Endothelial cell of umbilical vein (primary cell): Measurements from ENCODE around the gene SCLT1. TPM values are rescaled to one million over a fixed set of nuclear protein-coding genes. Genes with fewer than 3 reads are reported as not detected.

Experiments used
- BruUV-seq: library from RNA; stranded (reverse); fragments of 400-500 nt; replicated peaks from 2 replicates; lab custom pipeline; 2021; lab: Mats Ljungman, UMichigan
- CTCF ChIA-PET: fragments of 300-600, 350-600 bp; sonication (Branson Sonifier 250); formaldehyde crosslinking; loops from one replicate; lab custom pipeline; 2021; ENCODE audit warnings: antibody characterized with exemption, inconsistent platforms; lab: Charles Lee
- POLR2A ChIA-PET: fragments of 300-600, 350-600 bp; sonication (Branson Sonifier 250); formaldehyde crosslinking; loops from one replicate; lab custom pipeline; 2021; ENCODE audit warnings: antibody characterized with exemption, inconsistent platforms; lab: Charles Lee
- DNase-seq: peaks from one replicate; pipeline ENCODE4 v3.0.0-alpha.2; 2011; ENCODE audit warnings: low read depth, low spot score
- FAIRE-seq: peaks from 2 replicates; lab custom pipeline; 2011; peaks lifted over from hg19 to GRCh38; lab: Jason Lieb, UNC
- H2AFZ ChIP-seq: 2 replicates; pipeline ENCODE4 v1.6.0; 2012; ENCODE audit warnings: low read depth, low read length, control low read depth, inconsistent platforms
- H3K27ac ChIP-seq: 2 replicates; pipeline ENCODE4 v1.5.1; 2011; ENCODE audit warnings: low read depth, mild to moderate bottlenecking, control low read depth, low read length, moderate library complexity; ENCODE audit not compliant: insufficient read depth
- H3K27me3 ChIP-seq, 2 experiments: 2 replicates each; pipeline versions ENCODE4 v1.6.0 to v1.6.1; 2011; ENCODE audit warnings: low read length in 2 of 2, mixed read lengths in 1 of 2; ENCODE audit not compliant: control insufficient read depth in 2 of 2, insufficient read depth in 2 of 2
- H3K36me3 ChIP-seq, 2 experiments: 2 replicates in 1 of 2; 3 replicates in 1 of 2; pipeline ENCODE4 v1.5.1; 2011; ENCODE audit warnings: low read length in 2 of 2, mild to moderate bottlenecking in 1 of 2, moderate library complexity in 1 of 2; ENCODE audit not compliant: control insufficient read depth in 2 of 2, insufficient read depth in 2 of 2; ENCODE audit errors: extremely low read depth in 1 of 2
- H3K4me1 ChIP-seq: 3 replicates; pipeline ENCODE4 v1.5.1; 2011; ENCODE audit warnings: mild to moderate bottlenecking, low read length; ENCODE audit not compliant: control insufficient read depth, insufficient read depth; ENCODE audit errors: extremely low read depth
- H3K4me2 ChIP-seq: 2 replicates; pipeline ENCODE4 v1.6.1; 2011; ENCODE audit warnings: low read length, control low read depth, mixed read lengths; ENCODE audit not compliant: insufficient read depth
- H3K4me3 ChIP-seq, 3 experiments: fragments of 200-600 bp in 1 of 3; sonication (generic), shearing (Covaris generic) in 1 of 3; replicated peaks in 1 of 3; 2 replicates each; pipeline ENCODE4 v1.5.1; 2011 to 2016; ENCODE audit warnings: control low read depth in 3 of 3, low read length in 3 of 3, mild to moderate bottlenecking in 2 of 3, inconsistent platforms in 1 of 3, low read depth in 1 of 3, moderate library complexity in 1 of 3; ENCODE audit not compliant: insufficient read depth in 1 of 3
- H3K79me2 ChIP-seq: 2 replicates; pipeline ENCODE4 v1.6.0; 2012; ENCODE audit warnings: low read length, inconsistent platforms; ENCODE audit not compliant: control insufficient read depth, insufficient read depth
- H3K9ac ChIP-seq: replicated peaks from 2 replicates; pipeline ENCODE3; 2011; ENCODE audit warnings: low read length, control low read depth; ENCODE audit not compliant: insufficient read depth; ENCODE audit errors: extremely low read depth
- H3K9me1 ChIP-seq: replicated peaks from 3 replicates; pipeline ENCODE4 v1.6.0; 2011; ENCODE audit warnings: mild to moderate bottlenecking, low read length; ENCODE audit not compliant: control insufficient read depth, insufficient read depth; ENCODE audit errors: extremely low read depth
- H3K9me3 ChIP-seq: replicated peaks from 2 replicates; pipeline ENCODE4 v1.5.1; 2012; ENCODE audit warnings: low read length, inconsistent platforms; ENCODE audit not compliant: control insufficient read depth, insufficient read depth
- H4K20me1 ChIP-seq: replicated peaks from 2 replicates; pipeline ENCODE3; 2011; ENCODE audit warnings: mild to moderate bottlenecking, low read length; ENCODE audit not compliant: control insufficient read depth, insufficient read depth; ENCODE audit errors: extremely low read depth
- CTCF ChIP-seq, 2 donors: IDR thresholded peaks; 1 replicate in 1 of 2; 2 replicates in 1 of 2; pipeline ENCODE4 v1.5.1; 2011; ENCODE audit warnings: low read length in 2 of 2, mild to moderate bottlenecking in 2 of 2, moderate library complexity in 2 of 2, control low read depth in 1 of 2, inconsistent platforms in 1 of 2, low read depth in 1 of 2; ENCODE audit not compliant: insufficient read depth in 1 of 2; ENCODE audit errors: extremely low read depth in 1 of 2
- EZH2 ChIP-seq: IDR thresholded peaks from 2 replicates; pipeline ENCODE4 v1.6.1; 2012; ENCODE audit warnings: borderline replicate concordance, low read depth, mild to moderate bottlenecking, moderate library complexity, low read length, inconsistent platforms; ENCODE audit not compliant: severe bottlenecking
- FOS ChIP-seq: IDR thresholded peaks from 2 replicates; pipeline ENCODE4 v1.6.1; 2011; ENCODE audit warnings: mild to moderate bottlenecking, low read length, moderate library complexity, borderline replicate concordance; ENCODE audit not compliant: insufficient read depth
- JUN ChIP-seq: IDR thresholded peaks from 2 replicates; pipeline ENCODE4 v1.6.1; 2011; ENCODE audit warnings: borderline replicate concordance, low read depth; ENCODE audit not compliant: insufficient read length, insufficient read depth
- MAX ChIP-seq: IDR thresholded peaks from 2 replicates; pipeline ENCODE4 v1.6.1; 2011; ENCODE audit not compliant: insufficient read depth, insufficient read length
- MYC ChIP-seq: IDR thresholded peaks from one replicate; pipeline ENCODE4 v1.6.1; 2011; ENCODE audit warnings: mild to moderate bottlenecking, low read depth, low read length
- dilution Hi-C: fragments of 300-500 bp; cut with MboI; formaldehyde crosslinking; loops from one replicate; pipeline ENCODE4 v1.15.0; 2019; ENCODE audit warnings: low sequenced_read_pairs; ENCODE audit not compliant: extremely low pct_ligation_motif_present
- intact Hi-C: fragments of 100-400 bp; cut with micrococcal nuclease; formaldehyde crosslinking; loops from one replicate; pipeline ENCODE4 v1.10.0; 2022
- polyA plus RNA-seq, 4 experiments: library from polyadenylated mRNA; depleted of rRNA in 3 of 4; stranded (reverse) in 3 of 4; unstranded in 1 of 4; fragments of >200 nt; gene quantifications; 2 replicates each; pipeline versions ENCODE4 v1.2.1 to v1.2.3, GENCODE V29; 2011 to 2012; ENCODE audit warnings: missing spikeins in 1 of 4
- total RNA-seq: library from RNA; stranded (reverse); gene quantifications from 2 replicates; pipeline ENCODE4 v1.2.3, GENCODE V29; 2021

The SCLT1 gene
- total and polyA plus RNA-seq, 2 donors (not counting 3 experiments of a cell fraction or from before 2014, with no cell fraction given): 3.2 to 14.0 TPM

- peaks cover 18 to 26% of the 10 kb centered on the region in 2 experiments for H3K36me3 ChIP-seq
- H3K9me3 ChIP-seq: no peaks in the 10 kb centered on the region
- no peak overlapping the region for H3K27ac ChIP-seq
- no peak overlapping the region for H3K9ac ChIP-seq
- no peak for DNase-seq
- H3K9me1 ChIP-seq: no peaks in the 10 kb centered on the region
- no peak for TF ChIP-seq FOS
- TF ChIP-seq EZH2: no peak
- no peak for TF ChIP-seq CTCF (IDR thresholded peaks at IDR 0.05; ENCODE audit: extremely low read depth in 1 of 2, insufficient read depth in 1 of 2, low read depth in 1 of 2, low read length in 2 of 2)
- TF ChIP-seq JUN: no peak
- TF ChIP-seq MAX: no peak
- no peak for TF ChIP-seq MYC
- no peaks in the 10 kb centered on the region for H4K20me1 ChIP-seq
- ChIA-PET CTCF (interaction anchor here (1.1 kb wide), 1 partner anchor 9 kb away, joined by 4 read pairs; no protein-coding TSS in a partner anchor), POLR2A (no interaction called here)
- H2AFZ ChIP-seq: no peak overlapping the region
- no TSS peak for BruUV-seq
- peaks cover 11% of the 10 kb centered on the region for H3K4me1 ChIP-seq
- no peaks in the 10 kb centered on the region for H3K79me2 ChIP-seq
- no peak for FAIRE-seq
- dilution Hi-C loops: no loop called here
- no peak overlapping the region for H3K4me2 ChIP-seq
- intact Hi-C loops: loop anchor here (5.0 kb wide), 1 partner anchor 227 kb away; the partner anchor contains the start of gene SCLT1
- no peak overlapping the region for H3K4me3 ChIP-seq
- no peaks in the 10 kb centered on the region for H3K27me3 ChIP-seq
Measured at GRCh38 chr4:128865132-128865531, 228.2 kb downstream of the SCLT1 start.
